NB4 (cell line): ENCODE results near the gene CCDC68.

Experiments
- DNase-seq: peaks from one replicate; pipeline ENCODE4 v3.0.0; 2010; ENCODE audit warnings: low read depth
- H3K4me3 ChIP-seq: one replicate; pipeline ENCODE4 v1.5.1; 2011; ENCODE audit warnings: mild to moderate bottlenecking, low read depth, low read length, moderate library complexity
- CTCF ChIP-seq: IDR thresholded peaks from one replicate; pipeline ENCODE4 v1.5.1; 2012; ENCODE audit warnings: low read depth, low read length
- MYC ChIP-seq: IDR thresholded peaks from 2 replicates; pipeline ENCODE4 v1.6.1; 2011; ENCODE audit warnings: low read depth, low read length
- POLR2A ChIP-seq: IDR thresholded peaks from 2 replicates; pipeline ENCODE4 v1.6.1; 2011; ENCODE audit warnings: mild to moderate bottlenecking; ENCODE audit not compliant: insufficient read length; ENCODE audit errors: extremely low read depth
- TF ChIP-seq, protein P1 (sequence below): IDR thresholded peaks from 2 replicates; pipeline ENCODE4 v1.6.1; 2011; ENCODE audit warnings: low read depth, low read length

The CCDC68 gene

GRCh38 chr18:54961016-54961423, 1.8 kb upstream of the CCDC68 start:
- TF ChIP-seq CTCF (no peak), POLR2A (no peak), MYC (no peak)
- TF ChIP-seq, protein P1, sequence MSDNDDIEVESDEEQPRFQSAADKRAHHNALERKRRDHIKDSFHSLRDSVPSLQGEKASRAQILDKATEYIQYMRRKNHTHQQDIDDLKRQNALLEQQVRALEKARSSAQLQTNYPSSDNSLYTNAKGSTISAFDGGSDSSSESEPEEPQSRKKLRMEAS, result no peak
- no peak overlapping the region for H3K4me3 ChIP-seq
- no peak for DNase-seq

- TF ChIP-seq CTCF (no peak), POLR2A (no peak), MYC (no peak)
- TF ChIP-seq, protein P1, result no peak
- no peak overlapping the region for H3K4me3 ChIP-seq
- no peak for DNase-seq
Measured at GRCh38 chr18:54960197-54960596, 936 bp upstream of the CCDC68 start.

DNA sequence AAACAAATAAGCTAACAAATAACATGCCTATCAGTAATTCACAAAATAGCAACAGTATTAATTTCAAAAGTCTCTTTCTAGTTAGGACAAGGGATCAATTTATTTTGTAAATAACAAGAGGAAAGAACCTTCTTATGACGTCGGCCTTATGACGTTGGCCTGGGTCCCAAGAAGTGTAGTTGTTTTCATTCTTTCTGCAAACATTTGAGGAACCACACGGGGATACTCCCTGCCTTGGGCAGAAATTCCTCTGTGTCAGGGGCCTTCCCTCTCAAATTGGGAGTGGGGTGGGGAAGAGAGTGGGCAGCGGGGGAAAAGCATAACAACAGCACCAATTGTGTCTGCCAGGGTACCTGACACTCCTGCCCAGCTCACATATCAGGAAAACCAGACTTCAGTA, 1.3 kb downstream of the CCDC68 start:
- H3K4me3 ChIP-seq, result no peak overlapping the region
- TF ChIP-seq CTCF, result no peak
- TF ChIP-seq, protein P1, result no peak
- TF ChIP-seq MYC, result no peak
- TF ChIP-seq POLR2A, result no peak
- DNase-seq, result no peak

GRCh38 chr18:54957296-54957832, 1.9 kb downstream of the CCDC68 start:
- H3K4me3 ChIP-seq, result no peak overlapping the region
- no peak for DNase-seq
- TF ChIP-seq CTCF (no peak), POLR2A (no peak), MYC (no peak)
- TF ChIP-seq, protein P1, result no peak

GRCh38 chr18:54956506-54956905, 2.8 kb downstream of the CCDC68 start:
- DNase-seq, result no peak
- TF ChIP-seq POLR2A (no peak), CTCF (no peak), MYC (no peak)
- TF ChIP-seq, protein P1, result no peak
- no peak overlapping the region for H3K4me3 ChIP-seq
